GM19238 (cell line): ENCODE results near the gene ASTN2.
"Not testable (repeated sequence)": the region's sequence is repeated elsewhere in the genome, so short reads cannot be mapped to it uniquely, and the experiment has no call there.

Experiments used
- DNase-seq: peaks from one replicate; pipeline ENCODE4 v3.0.0; 2011; ENCODE audit warnings: low spot score; ENCODE audit not compliant: insufficient read length

Gene ASTN2

DNA sequence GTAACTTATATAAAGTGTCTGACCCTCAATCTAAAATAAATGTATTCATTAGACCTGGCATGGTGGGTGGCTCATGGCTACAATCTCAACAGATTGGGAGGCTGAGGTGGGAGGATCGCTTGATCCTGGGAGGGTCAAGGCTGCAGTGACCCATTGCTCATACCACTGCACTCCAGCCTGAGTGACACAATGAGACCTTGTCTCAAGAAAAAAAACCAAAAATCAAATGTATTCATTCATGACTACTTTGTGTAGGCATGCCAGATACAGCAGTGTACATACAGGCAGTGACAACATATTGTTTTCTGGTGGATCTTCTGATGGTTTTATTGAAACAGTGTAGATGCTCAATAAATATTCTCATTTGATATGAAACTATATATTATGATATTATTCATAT, 526.8 kb downstream of the ASTN2 start:
- DNase-seq, result no peak

DNA sequence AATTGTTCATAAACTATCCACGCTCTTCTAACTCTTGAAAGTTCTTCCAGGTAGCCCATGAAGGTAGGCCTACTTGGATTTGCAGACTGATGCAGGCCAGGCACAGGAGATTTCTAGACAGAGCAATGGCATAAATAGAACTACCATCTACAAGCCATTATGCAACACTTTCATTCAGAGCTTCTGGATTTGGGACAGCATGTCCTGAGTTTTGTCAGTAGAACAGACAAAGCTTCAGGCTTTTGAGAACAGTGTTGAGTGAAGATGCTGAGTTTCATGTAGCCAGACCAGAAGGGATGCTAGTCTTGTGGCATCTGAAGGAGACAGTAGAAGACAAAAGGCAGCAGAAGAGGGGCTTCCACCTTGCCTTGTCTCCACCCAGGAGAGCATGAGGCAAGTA, 531.2 kb downstream of the ASTN2 start:
- DNase-seq, result no peak

DNA sequence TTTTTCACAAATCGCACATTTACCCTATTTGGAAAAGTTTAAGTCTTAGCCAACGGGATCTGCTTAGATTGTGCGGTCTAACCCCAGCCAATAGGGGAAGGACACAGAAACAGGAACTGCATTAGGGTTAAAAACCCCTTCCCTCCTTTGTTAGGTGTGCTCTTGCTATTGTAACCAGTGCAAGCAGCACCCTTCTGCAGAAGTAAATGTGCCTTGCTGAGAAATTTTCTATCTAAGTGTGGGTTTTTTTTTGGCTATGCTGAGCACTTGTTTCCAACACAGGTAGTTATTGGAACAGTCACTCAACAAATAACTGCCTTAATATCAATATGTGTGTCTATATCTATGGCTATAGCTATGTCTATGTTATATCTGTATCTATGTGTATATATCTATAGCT, 537.8 kb downstream of the ASTN2 start:
- no peak for DNase-seq

DNA sequence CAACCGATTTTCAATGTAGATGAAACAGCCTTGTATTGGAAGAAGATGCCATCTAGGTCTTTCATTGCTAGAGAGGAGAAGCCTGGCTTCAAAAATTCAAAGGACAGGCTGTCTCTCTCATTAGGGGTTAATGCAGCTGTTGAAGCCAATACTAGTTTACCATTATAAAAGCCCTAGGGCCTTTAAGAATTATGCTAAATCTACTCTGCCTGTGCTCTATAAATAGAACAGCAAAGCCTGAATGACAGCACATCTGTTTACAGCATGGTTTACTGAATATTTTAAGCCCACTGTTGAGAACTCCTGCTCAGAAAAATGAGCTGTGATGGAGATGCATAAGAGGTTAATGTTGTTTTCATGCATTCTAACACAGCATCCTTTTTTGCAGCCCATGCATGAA, 539.3 kb downstream of the ASTN2 start:
- DNase-seq, result no peak

DNA sequence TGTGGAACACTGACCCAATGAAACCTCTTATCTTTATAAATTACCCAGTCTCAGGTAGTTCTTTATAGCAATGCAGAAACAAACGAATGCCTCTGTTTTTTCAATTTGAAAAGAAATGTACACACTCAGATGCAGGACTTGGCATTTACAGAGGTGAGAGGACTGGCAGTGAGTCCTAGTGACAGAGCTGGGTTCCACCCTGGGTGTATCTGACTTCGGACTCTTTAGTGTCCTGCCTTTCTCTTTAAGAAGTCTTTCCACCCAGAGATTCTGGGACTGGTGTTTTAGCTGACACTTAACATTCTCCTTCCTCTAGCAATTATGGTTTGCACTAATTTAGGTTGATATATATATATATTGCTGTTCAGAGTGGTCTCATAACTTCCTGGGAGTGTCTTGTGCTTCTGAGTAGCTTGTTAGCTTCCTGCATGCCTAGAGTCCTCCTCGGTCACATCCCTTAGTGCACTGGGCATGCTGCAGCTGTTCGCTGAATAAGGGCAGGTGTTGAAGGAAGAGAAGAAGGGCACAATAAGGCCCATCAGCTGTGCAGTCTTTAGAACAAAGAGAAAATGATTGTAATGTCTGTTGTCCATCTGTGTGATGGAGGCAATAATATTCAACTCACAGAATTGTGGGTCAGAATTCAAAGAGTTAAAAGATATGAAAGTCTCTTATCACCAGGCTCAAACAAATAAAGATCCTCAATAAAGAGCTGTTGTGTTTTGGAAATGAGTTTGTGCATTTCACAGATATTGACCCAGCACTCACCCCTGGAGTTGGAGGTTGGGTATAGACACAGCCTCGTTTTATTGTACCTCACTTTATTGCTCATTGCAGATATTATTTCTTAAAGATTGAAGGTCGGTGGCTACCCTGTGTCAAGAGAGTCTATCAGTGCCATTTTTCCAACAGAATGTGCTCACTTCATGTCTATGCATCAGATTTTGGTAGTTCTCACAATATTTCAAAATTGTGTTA, 540.6 kb downstream of the ASTN2 start:
- no peak for DNase-seq

DNA sequence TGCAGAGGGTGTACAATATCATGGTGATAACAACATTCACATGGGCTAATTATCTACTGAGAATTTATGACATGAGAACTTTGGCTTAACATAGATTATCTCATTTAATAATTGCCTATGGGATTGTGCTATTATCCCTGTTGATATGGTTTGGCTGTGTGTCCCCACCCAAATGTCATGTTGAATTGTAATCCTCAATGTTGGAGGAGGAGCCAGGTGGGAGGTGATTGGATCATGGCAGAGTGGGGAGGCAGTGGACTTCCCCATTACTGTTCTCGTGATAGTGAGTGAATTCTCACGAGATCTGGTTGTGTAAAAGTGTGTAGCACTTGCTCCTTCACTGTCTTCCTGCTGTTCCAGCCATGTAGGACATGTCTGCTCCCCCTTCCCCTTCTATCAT, 541.4 kb downstream of the ASTN2 start:
- DNase-seq, result no peak

DNA sequence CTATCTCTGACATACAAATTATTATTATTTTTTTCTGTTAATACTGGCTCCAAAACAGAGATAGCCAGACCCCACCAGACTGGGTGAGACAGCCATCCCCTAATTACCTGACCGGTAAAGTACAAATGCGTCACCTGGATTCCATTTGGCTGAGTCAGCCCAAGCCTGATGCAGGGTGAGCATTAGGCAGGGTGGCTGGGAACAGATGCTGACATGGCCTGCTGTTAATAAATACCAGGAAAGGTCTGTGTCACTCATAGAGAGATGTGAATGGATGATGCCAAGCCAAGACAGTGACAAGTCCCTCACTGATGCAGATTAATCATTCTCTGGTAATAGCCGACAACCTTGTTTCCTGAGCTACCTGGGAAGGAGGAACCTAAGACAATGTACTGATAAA, 544.3 kb downstream of the ASTN2 start:
- DNase-seq, result no peak

DNA sequence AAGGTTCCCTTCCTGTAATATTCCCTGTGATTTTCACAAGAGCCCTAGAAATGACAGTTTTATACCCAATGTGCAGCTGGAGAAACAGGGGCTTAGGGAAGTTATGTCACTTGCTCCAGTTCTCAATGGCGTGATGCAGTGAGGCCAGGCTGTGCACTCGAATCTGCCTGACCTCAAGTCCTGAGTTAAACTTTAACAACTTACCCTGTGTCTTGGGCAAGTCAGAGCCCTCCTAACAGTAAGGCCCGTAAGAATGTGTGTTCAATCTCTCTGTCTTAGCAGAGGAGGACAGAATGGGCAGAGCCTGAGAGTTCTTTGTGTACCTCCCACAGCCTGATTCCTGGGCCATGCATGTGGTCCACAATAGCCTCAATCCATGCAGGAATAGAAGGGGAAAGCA, 546.7 kb downstream of the ASTN2 start:
- no peak for DNase-seq

DNA sequence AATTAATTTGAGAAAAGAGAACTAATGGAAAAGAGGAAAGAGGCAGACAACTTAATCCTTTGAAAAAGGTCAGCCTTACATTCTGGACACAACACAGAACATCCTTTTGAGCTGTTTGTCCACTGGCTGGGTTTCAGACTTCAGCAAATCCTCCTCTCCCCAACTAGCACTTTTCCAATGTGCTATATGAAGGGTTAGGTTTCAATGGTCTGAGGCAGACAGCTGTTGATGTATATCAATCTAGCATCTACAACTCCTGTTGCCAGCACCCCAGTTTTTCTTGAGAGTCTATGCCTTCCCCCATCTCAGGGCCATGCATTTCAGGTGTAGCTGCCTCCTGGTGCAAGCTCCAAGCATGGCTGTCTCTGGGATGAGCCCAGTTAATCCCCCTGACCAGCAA, 553.5 kb downstream of the ASTN2 start:
- DNase-seq, result no peak

DNA sequence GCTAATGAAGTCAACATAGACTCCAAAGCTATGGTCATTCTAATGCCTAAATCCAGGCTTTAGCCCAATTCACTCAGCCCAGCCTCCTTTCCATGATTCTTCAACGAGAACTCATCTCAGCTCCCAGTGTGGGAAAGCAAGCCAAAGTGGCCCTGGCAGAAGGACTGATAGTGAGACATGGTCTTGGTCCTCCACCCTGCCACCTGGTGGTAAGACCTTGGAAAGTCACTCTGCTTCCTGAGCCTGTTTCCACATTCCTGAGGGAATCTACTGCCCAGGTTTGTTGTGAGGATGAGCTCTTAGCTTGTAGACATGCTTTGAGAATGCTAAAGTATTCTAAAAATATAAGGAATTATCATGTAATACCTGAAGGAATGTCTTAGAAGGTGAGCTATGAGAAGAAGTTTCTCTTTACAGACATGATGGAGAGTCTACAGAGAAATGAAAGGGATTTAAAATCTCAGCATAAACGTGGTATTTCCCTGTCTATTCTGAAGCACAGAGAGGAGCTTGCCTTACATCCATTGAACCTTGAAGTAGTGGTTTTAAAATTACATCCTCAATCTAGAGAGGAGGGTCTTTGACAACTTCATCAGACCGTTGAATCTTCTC, 554.2 kb downstream of the ASTN2 start:
- DNase-seq, result peak; percentile 35

DNA sequence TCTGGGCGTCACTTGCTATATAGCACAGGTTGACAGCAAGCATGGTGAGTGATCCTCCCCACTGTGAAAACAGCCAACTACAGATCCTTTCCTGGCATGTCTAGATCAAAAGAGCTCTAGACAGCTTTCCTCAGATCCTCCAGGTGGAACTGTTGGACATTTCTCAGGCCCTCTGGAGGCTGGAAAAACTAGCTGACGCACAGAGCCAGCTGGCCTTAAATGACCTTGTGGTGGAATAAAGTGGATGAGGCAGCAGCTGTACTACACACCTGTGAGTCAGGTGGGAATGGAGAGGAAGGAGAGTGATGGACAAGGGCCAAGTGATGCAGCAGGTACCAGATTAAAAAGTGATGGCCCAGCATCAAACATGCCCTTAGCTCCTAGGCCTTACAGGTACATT, 555.1 kb downstream of the ASTN2 start:
- no peak for DNase-seq

DNA sequence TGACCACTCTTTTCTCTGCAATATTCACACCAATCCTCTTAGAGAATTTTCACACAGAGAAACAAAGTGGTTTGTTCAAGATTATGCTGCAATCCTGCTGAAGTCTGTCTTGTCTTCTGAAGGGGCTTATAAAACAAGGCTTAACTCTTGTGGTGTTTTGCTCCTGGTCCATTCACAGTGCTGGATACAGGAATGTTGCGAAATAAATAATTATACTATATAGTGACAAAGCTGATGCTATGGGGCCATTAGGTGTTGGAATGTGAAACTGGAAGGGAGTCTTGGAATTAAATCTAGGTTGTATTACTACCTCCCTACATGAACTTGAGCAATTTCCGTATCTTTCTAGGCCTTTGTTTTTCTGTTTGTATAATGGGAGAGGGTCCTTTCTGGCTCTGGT, 557.5 kb downstream of the ASTN2 start:
- no peak for DNase-seq

DNA sequence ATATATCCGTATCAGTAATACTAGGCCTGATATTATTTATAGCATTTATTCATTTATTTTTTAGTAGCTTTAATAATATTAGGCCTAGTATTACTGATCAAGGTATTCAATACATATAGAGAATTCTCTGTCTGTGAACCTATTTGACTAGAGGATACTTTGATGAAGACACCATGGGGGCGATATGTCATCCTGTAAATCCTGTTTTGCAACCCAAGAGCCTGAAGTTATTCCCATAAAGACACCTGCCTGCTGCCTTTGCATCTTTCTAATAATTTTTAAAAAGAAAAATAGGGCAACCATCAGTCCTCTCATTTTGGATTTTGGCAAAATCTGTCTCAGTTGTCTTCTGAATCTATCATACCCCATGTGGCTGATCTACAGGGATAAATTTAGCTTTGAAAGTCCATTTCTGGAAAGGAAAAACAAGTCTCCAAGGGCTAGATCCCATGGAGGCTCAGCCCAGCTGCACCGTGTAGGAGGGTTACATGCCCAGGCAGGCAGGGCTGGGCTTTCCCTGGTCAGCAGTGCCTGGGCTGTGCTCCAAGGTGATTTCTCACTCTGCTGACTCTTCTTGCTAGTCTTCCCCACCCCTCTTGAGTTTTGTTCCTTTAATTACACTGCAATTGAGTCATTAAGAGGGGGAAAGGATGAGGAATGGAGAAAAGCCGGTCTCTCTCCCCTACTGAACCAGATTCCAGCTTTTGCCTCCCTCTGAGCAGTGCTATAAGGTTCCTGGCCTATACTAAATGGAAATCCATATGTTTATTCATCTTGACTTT, 558.8 kb downstream of the ASTN2 start:
- no peak for DNase-seq

DNA sequence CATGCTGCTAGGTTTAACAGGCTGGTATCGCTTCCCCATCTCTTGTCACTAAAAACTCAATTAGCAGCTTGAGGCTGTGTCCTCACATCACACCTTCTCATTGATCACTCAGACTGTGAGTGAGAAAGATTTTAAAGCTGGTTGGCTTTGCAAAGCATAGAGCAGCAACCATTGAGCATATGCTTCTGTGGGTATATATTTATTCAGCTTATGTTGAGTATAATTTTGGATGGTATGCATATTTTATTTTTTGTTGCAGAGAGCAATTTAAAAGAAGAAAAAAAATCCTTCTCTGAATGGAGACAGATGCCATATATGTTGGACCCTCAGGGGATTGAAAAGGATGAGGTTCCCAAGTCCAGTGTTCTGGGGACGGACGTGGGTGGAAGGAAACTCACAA, 565.1 kb downstream of the ASTN2 start:
- DNase-seq, result no peak

DNA sequence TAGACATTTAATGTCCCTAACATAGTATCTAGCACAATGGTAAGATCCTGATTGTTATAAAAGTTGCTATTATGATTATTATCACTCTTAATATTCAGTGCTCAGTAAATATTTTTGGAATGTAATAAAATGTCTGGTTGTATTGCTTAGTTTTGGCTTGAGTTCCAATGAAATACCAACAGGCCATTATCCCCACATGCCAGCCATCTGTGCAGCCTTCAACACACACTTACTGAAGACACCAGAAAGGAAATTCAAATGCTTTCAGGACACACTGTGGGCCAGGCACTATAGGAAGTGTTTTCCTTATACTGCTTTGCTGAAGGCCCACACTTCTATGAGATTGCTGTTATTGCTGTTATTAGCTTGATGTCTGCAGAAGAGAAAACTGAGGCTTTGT, 570.2 kb downstream of the ASTN2 start:
- no peak for DNase-seq

DNA sequence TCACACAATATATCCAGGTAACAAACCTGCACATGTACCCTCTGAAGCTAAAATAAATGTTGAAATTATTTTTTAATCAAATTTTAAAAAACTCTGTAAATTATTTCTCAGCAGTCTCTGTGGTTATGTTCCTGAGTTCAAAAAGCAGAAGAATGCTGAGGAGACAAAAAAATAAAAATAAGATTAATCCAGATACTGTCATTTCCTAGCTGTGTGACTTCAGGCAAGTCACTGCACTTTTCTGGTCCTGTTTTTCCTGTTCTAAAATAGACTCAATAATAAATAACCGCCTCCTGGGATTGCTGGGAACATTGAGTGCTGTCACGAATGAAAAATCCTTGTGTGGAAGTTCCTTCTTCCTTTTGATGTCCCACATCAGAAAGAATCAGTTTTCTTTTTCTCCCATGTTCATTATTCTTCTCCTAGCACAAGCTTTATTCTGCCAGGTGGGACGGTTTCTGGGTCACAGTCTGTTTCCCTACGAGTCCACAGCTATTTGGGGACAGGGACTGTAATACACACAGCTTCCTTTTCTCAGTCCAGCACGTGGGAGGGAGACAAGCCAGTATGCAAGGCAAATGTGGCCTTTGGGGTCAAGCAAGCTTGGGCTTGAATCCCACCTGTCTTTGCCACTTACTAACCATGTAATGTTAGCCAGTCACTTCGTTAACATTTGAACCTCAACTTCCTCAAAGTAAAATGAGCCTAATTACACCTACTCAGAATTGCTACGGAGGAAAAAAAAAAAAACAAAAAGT, 570.8 kb downstream of the ASTN2 start:
- no peak for DNase-seq

DNA sequence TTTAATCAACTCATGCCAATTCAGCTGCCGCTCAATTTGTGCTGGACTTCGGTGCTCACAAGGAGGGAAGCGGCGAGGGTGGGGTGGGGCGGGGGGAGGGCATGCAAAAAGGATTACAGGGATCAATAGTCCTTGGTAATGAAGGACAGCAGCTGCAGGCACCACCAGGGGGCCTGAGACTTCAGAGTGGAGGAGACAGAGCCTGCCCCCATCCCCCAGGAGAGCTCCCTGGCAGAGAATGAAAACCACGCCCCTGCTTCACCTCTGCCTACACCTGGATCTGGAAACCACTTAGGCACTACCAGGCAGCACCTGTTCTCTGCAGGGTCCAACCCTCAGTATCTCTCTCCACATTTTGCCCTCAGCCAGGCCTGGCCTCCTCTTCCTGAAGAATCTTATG, 572.2 kb downstream of the ASTN2 start:
- no peak for DNase-seq

DNA sequence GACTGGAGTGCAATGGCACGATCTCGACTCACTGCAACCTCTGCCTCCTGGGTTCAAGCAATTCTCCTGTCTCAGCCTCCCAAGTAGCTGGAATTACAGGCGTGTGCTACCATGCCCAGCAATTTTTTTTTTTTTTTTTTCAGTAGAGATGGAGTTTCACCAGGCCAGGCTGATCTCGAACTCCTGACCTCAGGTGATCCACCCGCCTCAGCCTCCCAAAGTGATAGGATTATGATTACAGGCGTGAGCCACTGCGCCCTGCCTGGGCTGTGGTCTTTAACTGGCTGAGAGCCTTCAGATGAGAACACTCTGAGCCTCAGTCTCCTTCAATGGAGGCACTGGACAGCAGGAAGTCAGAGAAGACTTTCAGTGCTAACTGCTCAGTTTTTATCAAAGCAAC, 576.4 kb downstream of the ASTN2 start:
- DNase-seq, result not testable (repeated sequence)

DNA sequence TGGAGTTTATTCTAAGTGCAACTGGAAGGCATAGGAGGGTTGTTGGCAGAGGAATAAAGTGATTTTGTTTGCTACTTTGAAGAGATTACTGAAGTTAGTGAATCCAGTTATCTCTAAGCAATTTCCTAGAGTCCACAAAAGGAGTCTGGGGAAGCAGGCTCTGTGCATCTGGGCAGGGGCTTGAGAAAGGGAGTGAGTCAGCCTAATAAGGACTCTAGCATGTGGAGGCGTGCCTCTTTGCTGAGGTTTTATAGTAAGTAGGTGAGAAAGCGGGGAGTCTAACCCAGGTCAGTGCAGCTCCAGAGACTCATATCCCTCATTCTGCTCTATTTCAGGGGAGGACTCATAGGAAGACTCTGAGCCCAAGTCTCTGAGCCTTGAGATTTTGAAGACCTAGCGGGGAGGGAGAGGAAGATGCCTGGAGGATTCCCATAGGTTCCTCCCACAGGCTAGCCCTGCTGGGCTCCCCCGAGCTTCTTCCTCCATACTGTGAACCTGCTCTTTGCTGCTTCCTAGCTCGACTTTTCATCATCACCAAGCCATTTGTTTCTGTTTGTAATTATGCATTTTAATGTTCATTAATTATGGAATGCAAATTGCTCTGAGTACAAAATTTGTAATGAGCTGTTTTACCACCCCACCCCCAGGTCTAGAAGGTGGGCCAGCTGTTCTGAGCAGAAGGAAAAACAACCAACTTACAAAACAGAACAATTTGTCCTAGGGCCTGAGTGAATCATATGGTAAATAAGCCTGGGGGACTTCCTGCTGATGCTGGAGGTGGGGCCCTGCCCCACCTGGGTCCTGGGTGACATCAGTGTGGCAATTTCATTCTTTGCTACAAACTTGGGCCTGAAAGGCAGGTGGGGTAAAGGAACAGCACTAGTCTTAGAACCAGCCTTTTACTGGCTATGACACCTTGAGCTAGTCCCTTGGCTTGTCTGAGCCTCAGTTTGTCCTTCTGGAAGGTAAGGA, 577.6 kb downstream of the ASTN2 start:
- DNase-seq, result no peak

DNA sequence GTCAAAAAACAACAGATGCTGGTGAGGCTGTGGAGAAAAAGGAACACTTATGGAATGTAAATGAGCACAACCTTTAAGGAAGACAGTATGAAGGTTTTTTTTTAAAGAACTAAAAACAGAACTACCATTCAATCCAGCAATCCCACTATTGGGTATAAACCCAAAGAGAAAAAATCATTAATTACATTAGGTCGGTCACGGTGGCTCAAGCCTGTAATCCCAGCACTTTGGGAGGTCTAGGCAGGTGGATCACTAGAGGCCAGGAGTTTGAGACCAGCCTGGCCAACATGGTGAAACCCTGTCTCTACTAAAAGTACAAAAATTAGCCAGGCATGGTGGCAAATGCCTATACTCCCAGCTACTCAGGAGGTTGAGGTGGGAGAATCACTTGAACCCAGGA, 584.5 kb downstream of the ASTN2 start:
- not testable (repeated sequence) for DNase-seq
